ENCODE measurements around the gene DCAF6. TPM values are rescaled to one million over a fixed set of nuclear protein-coding genes. Genes with fewer than 3 reads are reported as not detected.

DCAF6 gene
- total RNA-seq, 2 donors from 2014 or later, result 21.4 to 32.3 TPM

DNA sequence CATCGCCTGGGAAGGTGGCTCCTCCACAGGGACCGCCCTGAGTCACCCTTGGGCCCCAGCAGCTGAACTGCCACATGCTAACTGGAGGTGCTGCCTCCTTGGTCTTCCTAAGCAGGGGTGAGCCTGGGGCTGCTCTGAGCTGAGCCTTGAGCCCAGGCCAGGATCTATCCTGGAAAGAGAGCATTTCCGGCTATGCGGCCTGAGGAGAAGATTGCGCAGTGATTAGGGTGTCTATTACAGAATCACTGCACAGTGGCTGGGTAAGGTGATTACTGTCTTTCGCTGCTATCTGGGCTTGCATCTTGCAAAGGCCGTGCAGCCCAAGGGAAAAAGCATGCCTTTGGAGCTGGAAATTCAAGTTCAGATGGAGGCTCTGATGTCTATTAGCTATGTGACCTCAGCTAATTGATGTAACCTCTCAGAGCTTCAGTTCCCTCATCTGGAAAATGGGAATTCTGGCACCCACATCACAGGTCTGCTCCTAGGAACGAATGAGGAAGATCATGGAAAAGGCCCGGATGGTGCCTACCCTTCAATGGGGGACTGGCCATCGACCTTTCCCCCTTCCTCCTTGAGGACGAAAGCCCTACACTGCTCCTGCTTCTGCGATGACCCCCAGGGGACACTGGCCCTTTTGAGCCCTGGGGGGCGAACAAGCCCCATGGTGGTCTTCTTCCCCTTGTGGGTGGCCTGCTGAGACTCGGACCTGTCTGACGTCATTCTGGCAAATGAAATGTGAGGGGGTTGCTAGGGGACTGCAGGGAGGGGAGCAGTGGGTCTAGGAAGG lies 162.2 kb downstream of the DCAF6 start:
- Mint-ChIP-seq H3K9me3 (no peaks in the 10 kb centered on the region), H3K27me3 (ENCODE audit: insufficient read depth) (no peaks in the 10 kb centered on the region), H3K4me1 (no peaks in the 10 kb centered on the region), H3K36me3 (ENCODE audit: low read depth) (peaks cover 54% of the 10 kb centered on the region), H3K4me3 (no peak overlapping the region), H3K27ac (no peak overlapping the region)
- 90 to 96% methylated on average over 8 to 15 of the region's 15 CpGs for WGBS, 2 experiments (ENCODE audit: insufficient coverage in 1 of 2, insufficient read length in 1 of 2)
- Histone ChIP-seq H3K4me3 (ENCODE audit: low read length) (no peak overlapping the region), H3K9me3 (ENCODE audit: control insufficient read depth, low read length) (no peaks in the 10 kb centered on the region), H3K9ac (ENCODE audit: extremely low read depth, low read length, poor library complexity, severe bottlenecking) (no peak overlapping the region), H3K4me1 (ENCODE audit: control insufficient read depth, insufficient read depth, low read length) (peaks cover 3% of the 10 kb centered on the region), H3K27ac (ENCODE audit: low read depth, low read length) (no peak overlapping the region), H3K27me3 (ENCODE audit: control insufficient read depth, insufficient read depth, low read length, poor library complexity, severe bottlenecking) (no peaks in the 10 kb centered on the region), H3K36me3 (ENCODE audit: control insufficient read depth, insufficient read depth, low read length) (peaks cover 85% of the 10 kb centered on the region)
- TF ChIP-seq, protein P1, sequence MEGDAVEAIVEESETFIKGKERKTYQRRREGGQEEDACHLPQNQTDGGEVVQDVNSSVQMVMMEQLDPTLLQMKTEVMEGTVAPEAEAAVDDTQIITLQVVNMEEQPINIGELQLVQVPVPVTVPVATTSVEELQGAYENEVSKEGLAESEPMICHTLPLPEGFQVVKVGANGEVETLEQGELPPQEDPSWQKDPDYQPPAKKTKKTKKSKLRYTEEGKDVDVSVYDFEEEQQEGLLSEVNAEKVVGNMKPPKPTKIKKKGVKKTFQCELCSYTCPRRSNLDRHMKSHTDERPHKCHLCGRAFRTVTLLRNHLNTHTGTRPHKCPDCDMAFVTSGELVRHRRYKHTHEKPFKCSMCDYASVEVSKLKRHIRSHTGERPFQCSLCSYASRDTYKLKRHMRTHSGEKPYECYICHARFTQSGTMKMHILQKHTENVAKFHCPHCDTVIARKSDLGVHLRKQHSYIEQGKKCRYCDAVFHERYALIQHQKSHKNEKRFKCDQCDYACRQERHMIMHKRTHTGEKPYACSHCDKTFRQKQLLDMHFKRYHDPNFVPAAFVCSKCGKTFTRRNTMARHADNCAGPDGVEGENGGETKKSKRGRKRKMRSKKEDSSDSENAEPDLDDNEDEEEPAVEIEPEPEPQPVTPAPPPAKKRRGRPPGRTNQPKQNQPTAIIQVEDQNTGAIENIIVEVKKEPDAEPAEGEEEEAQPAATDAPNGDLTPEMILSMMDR (conservative IDR thresholded peaks at IDR 0.05), result no peak
- no peak for DNase-seq

DNA sequence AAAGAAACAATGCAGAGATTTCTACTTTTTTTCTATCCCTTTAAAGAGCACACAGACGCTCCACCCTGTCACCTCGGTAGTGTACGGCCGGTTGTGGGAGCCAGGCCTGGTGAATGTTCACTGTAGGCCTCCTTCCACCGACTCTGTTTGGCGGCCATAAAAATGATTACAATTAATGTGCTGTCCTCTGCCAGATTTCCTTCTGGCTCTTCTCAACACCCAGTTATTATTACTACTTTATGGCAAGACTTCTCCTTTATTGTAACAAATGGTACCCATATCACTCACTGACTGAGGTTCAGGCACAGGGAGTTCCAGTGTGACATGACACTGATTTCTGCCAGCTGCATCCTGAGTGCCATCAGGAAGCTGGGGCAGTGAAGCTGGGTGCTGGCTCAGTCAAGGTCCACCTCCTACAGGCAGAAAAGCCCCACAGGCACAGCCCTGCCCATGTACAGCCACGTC lies 162.9 kb downstream of the DCAF6 start:
- Histone ChIP-seq H3K27me3 (ENCODE audit: control insufficient read depth, insufficient read depth, low read length, poor library complexity, severe bottlenecking) (no peaks in the 10 kb centered on the region), H3K9me3 (ENCODE audit: control insufficient read depth, low read length) (no peaks in the 10 kb centered on the region), H3K36me3 (ENCODE audit: control insufficient read depth, insufficient read depth, low read length) (peaks cover 84% of the 10 kb centered on the region), H3K4me3 (ENCODE audit: low read length) (no peak overlapping the region), H3K9ac (ENCODE audit: extremely low read depth, low read length, poor library complexity, severe bottlenecking) (no peak overlapping the region), H3K27ac (ENCODE audit: low read depth, low read length) (no peak overlapping the region), H3K4me1 (ENCODE audit: control insufficient read depth, insufficient read depth, low read length) (no peaks in the 10 kb centered on the region)
- TF ChIP-seq, protein P1 (conservative IDR thresholded peaks at IDR 0.05), result no peak
- Mint-ChIP-seq H3K27me3 (ENCODE audit: insufficient read depth) (no peaks in the 10 kb centered on the region), H3K27ac (no peak overlapping the region), H3K9me3 (no peaks in the 10 kb centered on the region), H3K36me3 (ENCODE audit: low read depth) (peaks cover 60% of the 10 kb centered on the region), H3K4me1 (no peaks in the 10 kb centered on the region), H3K4me3 (no peak overlapping the region)
- DNase-seq, result no peak
- 95 to 96% methylated on average over 6 of the region's 7 CpGs for WGBS, 2 experiments (ENCODE audit: insufficient coverage in 1 of 2, insufficient read length in 1 of 2)

DNA sequence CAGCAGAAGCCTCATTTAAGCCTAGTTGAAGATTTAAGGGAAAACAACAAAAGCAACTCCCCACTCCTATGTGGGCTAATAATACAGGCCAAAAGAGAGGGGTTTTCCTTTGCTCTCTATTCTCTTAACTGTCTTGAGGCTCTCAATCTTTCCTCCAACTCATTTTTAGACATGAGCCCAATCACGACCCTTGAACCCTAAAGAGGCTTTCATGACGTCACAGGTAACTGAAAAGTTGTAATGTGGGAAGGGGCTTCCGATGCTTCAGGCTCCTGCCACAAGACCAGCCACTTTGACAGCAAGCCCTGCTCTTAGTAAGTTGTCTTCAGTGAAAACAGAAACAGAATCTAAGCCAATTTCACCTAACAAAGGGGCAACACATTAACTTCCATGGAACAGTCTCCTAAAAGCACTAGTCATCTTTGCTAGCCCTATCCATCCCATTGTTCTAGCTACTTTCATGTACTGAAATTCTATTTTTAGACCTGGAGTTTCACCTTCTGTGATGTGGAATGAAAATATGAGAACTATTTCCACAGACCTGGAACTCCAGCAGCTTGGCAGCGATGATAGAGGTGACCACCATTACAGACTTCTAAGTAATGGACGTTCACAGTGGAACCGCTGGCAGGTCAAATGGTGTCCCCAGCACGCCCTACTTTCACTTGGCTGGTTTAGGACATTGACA lies 164.0 kb downstream of the DCAF6 start:
- H3K36me3 Mint-ChIP-seq (ENCODE audit: low read depth), result peaks cover 56% of the 10 kb centered on the region
- no peaks in the 10 kb centered on the region for H3K4me1 Mint-ChIP-seq
- no peaks in the 10 kb centered on the region for H3K9me3 Mint-ChIP-seq
- H3K4me1 ChIP-seq (ENCODE audit: control insufficient read depth, insufficient read depth, low read length), result no peaks in the 10 kb centered on the region
- no peaks in the 10 kb centered on the region for H3K9me3 ChIP-seq (ENCODE audit: control insufficient read depth, low read length)
- 93 to 97% methylated on average over 4 to 7 of the region's 7 CpGs for WGBS, 2 experiments (ENCODE audit: insufficient coverage in 1 of 2, insufficient read length in 1 of 2)
- H3K27ac Mint-ChIP-seq, result no peak overlapping the region
- H3K27me3 Mint-ChIP-seq (ENCODE audit: insufficient read depth), result no peaks in the 10 kb centered on the region
- H3K9ac ChIP-seq (ENCODE audit: extremely low read depth, low read length, poor library complexity, severe bottlenecking), result no peak overlapping the region
- TF ChIP-seq, protein P1 (conservative IDR thresholded peaks at IDR 0.05), result no peak
- H3K27me3 ChIP-seq (ENCODE audit: control insufficient read depth, insufficient read depth, low read length, poor library complexity, severe bottlenecking), result no peaks in the 10 kb centered on the region
- DNase-seq, result no peak
- peaks cover 78% of the 10 kb centered on the region for H3K36me3 ChIP-seq (ENCODE audit: control insufficient read depth, insufficient read depth, low read length)
- no peak overlapping the region for H3K27ac ChIP-seq (ENCODE audit: low read depth, low read length)
- H3K4me3 Mint-ChIP-seq, result no peak overlapping the region
- H3K4me3 ChIP-seq (ENCODE audit: low read length), result no peak overlapping the region

Measured in endodermal cell (in vitro differentiated cells).